Fibroblast of skin of back (primary cell): ENCODE results near the gene PTPRN2.

Source experiments
- DNase-seq: peaks from one replicate; pipeline ENCODE4 v3.0.0-alpha.2; 2013

Gene PTPRN2

DNA sequence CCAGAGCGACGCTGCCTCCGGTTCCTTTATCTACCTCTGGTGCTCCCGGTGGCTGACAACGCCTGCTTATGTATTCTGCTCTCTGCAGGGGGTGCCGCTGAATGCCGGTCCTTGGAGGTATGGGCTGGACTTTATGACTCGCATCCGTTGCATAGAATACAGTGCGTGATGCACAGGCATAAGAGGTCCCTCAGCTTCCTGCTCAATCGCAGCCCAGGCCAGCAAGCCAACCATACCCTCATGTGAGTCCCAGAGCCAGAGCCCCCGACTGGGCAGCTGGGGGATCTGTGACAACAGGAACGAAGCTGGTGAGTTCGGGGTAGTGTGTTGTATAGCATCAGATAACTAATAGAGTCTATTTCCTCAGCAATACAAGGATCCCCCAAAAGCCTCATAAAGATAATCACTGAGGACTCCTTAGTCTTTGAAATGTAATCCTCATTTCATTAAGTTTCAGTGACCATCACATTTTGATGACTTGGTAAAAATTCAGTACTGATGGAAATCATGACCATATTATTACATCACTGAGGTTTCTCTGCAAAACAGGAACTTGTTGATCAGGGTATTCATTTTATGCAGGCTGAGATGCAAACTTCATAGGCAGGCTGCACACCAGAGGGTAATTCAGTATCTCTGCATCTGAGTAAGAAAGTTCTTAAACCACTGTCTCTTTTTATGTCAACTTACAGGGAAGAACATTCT lies 607.8 kb downstream of the PTPRN2 start:
- DNase-seq, result no peak

DNA sequence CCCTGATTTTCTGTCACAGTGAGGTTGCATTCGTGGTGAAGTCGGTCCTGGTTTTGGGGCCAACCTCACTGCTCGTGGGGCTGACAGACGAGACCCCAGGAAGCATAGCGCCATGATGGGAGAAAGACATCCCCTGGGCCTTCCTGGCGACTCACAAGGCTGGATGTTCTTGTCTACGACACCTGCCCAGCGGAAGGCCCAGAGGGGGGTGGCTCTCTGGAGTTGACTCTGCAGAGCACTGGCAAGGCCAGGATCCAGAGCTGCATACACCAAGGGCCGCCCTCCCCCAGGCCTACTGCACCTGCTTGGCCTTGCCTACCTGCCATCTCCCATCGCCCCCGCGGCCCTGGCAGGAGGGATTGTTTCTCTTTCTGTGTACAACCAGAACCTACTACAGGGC lies 608.9 kb downstream of the PTPRN2 start:
- DNase-seq, result no peak

DNA sequence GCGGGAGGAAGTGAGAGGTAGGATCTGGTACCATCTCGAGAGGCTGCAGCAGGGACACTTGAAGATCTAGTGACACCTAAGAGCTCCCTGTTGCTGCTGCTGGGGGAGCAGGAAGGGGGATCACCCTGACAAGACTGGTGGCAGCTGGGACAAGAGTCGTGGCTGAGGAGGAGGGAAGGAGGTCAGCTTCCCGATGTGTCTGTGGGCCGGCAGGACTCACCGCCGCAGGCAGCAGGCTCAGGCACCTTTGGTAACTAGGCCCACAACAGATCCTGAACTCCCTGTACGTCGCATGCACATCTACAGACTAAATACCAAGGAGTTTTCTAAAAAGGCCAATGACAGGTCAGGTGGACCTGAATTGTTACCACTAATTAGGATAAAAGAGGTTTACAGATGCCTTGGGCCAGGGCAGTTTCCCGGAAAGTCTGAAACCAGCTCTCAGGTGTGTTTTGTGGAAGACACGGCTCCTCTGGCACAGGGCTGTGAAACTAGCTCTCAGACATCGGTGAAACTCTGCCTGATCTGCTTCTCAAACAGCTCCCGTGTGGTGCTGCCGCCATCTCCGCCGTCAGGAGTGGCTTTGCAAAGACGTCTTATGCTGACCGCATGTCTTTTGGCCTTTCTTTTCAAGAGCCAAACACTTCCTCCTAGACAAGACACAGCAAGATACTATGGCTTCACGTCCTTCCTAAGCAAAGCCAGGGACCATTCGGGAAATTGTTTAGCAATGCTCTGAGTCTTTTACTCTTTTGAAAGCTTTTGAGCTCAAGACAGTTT lies 609.7 kb downstream of the PTPRN2 start:
- DNase-seq, result no peak

DNA sequence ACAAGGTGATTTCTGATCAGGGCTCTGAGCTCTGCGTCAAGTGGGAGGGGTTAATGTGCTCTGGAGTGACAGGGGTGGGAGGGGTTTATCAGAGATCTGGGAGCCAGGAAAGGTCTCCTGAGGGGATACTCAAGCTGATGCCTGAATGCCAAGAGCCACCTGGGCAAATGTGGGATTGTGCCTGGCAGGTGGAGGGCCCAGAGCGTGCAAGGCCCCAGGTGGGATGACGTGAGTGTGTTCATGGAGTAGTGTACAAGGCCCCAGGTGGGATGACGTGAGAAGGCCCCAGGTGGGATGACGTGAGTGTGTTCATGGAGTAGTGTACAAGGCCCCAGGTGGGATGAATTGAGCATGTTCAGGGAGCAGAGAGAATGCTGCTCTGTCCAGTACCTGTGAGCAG lies 610.3 kb downstream of the PTPRN2 start:
- DNase-seq, result no peak

DNA sequence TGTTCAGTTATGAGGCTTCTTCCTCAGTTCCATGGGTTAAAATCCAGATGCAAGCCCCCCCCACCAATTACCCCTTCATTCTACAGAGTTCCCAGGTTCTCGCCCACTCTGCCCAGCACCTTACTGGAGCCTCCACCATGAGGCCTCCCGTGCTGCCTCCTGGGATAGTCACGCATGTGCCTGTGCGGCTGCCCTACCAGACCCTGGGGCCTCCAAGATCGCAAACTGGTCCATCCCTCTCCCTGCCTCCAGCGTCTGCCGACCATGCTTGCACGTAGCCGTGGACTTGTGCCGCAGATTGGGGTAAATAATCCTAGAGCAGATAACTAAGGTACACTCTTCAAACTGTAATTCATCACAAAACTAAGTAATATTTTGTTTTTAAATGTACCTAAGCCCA lies 611.2 kb downstream of the PTPRN2 start:
- DNase-seq, result no peak

DNA sequence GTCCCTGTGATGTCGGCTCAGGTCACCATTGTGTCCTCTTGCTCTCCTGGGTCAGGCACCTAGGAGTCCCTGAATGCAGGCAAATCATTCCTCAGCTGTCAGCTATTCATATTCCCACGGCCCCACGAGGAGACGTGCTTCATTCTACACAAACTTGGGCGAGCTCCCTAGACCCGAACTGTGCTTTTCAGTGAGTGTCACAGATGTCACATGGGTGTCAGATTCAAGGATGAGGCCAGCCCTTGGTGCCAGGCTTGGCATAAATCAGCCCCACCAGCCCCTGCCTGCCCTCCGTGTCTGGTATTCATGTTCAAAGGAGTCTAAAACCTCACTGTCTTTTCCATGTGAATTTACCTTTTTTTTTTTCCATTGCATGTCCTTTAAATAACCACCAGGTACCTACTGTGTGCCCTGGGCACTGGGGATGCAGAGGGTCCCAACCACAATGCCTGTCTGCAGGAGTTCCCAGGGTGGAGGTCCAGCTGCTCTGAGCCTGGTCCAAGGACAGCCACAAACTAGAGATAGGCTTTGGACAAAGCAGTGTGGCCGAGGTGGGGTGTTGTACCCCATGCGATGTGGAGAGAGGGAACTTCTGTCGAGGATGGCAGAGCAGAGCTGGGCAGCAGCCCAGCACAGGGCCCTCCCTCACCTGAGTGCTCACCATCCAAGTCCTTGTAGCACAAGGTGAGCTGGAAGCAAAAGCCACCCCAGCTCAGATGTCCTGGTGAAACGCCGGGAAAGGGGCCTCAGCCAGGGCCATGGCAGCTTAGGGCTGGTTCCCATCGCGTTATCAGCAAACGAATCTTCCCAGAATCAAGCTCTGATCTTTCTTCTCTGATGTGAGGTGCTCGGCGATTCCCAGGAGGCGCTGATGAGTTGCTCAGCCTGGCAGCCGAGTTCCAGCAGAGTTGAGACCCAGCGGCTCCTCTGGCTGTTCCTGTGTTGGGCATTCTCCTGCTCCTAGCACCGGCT lies 611.9 kb downstream of the PTPRN2 start:
- DNase-seq, result no peak

DNA sequence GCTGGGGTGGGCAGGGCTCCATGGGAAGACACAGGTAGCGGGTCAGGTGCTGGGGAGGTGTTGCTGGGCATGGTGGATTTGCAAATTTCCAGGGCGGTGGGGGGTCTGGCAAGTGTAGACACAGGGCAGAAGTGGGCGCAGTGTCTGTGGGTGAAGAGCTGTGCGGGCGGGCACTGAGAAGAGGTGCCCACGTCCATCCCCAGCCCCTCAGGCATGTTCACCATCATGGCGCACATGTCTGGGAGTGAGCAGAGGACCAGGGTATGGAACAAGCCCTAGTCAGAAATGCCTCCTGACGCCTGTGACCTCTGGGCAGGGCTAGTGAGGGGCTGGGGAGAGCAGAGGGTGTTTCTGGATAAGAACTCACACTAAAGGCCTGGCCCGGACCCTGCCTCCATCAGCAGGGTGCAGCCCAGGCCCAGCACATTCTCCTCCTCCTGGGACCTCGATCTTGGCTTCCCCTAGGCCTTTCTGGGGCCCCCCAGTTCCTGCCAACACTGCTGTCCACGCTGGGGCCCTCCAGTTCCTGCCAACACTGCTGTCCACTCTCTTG lies 612.9 kb downstream of the PTPRN2 start:
- no peak for DNase-seq

DNA sequence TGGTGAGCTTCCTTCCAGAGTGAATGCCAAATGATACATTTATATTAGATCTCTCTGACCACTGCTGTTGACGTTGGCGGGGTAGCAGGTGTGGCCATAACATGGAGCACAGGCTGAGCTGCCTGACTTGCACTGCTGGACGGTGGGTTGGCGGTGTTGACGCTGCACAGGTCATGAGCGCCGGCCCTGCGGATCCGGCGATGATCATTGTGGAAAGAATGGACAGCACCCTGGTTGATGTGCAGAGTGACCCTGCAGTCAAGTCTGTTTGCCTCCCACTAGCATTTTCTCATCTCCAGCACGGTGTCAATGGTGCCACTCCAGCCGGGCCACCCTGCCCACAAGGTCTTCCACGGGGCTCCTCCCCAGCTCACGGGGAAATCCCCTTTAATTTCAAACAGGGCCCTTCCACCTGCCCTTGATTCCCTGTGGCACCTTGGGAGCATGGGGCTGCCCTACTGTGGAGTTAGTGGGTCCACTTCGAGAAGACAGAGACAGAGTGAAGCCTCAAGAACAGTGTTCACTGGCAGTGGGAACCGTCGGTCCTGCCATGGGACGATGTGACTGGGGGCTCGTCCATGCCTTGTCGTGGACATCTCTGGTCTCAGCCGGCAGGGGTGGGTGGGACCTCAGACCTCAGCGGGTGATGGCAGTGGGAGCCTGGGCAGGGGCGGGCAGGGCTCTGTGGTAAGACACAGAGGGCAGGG lies 613.5 kb downstream of the PTPRN2 start:
- DNase-seq, result no peak

DNA sequence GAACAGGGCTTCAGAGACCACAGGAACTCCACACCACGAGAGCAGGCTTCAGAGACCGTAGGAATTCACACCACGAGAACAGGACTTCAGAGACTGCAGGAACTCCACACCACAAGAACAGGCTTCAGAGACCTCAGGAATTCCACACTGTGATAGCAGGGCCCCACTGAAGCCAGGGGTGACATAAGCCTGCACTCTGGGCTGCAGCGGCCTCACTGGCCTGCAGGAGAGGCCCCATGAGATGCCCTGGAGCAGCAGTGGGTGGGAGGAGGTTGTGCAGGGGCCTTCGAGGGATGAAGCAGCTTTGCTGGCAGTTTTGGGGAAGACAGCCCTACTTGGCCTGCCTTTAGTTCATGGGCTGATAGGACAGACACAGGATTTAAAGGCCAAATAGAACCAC lies 614.7 kb downstream of the PTPRN2 start:
- DNase-seq, result no peak

DNA sequence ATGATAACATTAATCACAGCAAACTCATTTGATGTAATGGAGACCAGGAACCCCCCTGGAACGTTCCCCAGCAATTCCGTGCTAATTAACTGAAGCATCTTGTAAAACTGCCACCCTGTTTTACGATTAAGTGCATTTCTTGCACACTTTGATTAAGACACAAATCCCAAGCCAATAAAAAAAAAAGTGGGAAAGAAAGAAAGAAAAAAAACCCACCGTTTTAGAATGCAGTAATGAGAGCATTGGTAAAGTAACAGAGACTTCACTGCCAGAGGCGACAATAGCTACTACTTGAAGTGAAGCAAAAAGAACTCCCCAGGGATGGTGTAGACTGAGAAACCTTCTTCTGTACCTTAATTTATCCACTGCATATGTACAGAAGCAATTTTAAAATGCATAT lies 616.1 kb downstream of the PTPRN2 start:
- no peak for DNase-seq

DNA sequence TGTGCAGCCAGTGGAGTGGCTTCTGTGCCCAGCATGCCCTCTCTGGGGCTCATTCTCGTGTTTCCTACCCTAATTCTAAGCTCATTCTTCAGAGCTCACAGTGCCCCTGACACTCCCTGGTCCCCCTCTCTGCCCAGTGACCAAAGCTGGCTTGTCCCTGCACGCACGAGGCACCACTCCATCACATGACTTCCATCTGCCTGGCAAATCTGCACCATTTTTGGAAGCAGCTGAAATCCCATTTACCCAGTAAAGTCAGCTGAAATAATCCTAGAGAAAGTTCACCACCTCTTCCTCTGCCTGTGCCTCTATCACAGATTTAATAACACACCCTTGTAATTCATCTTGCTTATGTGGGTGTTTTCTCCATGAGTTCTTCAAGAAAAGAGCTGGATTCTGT lies 616.9 kb downstream of the PTPRN2 start:
- DNase-seq, result no peak

DNA sequence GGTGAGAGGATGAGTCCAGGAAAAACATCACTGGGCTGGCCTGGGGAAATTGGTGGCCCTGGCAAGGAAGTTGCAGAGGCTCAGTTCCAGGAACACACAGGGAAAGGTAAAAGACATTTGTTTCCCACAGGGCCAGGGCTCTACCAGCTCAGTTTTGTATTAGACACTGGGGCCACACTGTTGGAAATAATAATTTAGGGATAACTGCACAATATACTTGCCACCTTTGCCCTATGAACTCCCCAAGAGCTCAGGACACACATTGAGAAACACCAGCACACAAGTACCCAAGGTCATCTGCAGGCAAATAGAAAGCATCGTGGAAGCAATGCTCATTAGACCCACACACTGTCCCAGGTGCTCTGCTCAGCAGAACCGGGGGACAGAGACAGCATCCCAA lies 617.6 kb downstream of the PTPRN2 start:
- DNase-seq, result no peak

DNA sequence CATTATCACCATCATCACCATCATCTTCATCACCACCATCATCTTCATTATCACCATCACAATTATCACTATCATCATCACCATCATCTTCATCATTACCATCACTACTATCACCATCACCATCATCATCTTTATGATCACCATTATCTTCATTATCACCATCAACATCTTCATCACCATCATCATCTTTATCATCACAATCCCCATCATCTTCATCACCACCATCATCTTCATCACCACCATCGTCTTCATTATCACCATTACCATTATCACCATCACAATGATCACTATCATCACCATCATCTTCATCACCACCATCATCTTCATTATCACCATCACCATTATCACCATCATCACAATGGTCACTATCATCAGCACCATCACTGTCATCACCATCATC lies 621.1 kb downstream of the PTPRN2 start:
- no peak for DNase-seq

DNA sequence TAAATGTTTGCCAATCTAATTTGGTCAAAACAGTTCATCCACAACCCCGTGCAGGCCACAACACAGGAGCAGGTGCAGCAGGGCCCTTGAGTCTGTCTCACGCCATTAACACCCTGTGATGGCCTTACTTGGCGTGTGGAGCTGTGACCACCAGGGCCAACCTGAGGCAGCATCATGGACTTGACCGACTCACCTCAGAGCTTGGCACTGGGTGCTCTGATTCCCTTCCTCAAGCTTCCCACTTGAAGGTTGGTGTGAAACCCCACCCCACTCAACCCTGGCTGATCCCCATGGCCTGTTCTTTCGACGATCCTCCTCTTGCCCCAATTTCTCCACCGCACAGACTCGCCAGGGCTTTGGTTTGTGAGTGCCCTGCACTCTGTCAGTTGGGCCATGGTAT lies 623.1 kb downstream of the PTPRN2 start:
- no peak for DNase-seq

DNA sequence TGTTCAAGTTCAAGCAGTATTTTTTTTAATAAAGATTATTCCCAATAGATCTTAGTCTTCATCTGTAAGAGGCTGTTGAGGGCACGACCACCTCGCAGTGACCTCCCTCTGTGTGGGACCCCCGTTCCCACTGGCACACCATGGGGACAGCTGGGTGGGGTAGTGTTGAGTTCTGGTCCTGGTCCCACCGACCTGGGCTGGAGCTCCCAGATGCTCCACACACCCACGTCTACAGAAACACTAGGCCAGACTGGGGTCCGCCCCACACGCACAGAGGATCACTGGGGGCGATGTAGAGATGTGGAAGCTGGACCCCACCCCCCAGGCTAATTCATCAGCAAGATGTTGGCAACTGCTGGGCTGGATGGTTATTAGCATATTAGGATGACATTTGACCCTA lies 623.6 kb downstream of the PTPRN2 start:
- no peak for DNase-seq

DNA sequence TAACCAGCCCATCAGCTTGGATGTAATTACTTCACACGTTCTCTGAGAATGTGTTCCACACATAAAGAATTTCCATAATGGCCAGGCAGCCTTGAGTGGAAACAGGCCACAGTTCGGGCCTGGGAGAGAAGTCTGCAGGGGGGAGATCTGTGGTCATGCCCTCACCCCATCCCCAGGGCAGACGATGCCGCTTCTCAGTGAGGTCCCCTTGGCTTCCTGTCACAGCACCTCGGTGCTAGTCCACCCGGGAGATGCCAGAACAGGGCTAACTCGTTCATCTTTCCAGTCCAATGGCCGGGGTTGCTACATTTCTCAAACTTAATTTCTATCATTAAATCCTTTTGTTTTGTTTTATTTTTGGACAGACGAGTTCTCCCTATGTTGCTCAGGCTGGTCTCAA lies 624.1 kb downstream of the PTPRN2 start:
- DNase-seq, result no peak

DNA sequence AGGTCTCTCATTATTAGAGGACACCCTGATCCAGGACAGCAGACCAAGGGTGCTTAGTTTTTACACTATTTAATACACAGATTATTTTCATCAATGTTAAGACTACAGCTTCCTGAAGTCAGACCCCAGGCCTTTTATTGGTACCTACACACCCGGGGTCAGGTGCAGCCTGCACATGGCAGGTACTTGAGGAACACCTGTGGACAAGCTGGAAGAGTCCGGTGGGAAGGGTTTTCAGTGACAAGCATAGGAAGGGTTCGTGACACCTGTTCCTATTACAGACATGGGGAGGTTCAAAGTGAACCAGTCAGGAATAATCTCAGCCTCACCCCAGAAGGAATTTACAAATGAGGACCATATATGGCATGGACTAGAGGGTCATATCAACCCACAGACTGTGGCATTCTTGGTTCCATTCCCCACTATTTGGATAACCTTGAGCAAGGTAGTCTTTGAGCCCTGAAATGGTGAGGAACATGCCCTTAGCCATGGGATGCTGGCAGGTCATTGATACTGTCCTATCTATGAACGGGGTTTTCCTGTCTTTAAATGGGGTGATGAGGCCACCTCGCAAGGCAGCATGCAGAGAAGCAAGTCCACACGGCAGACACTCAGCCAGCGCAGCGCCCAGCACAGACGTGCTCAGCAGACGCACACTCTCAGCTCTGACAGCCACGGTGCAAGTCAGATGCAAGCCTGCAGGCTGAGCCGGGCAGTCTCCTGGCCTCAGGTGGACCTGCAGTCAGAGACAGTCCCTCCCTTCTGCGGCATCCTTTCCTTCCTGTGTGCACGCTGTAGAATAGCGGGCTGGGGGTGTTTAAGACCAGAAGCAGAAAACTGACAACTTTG lies 624.9 kb downstream of the PTPRN2 start:
- DNase-seq, result no peak

DNA sequence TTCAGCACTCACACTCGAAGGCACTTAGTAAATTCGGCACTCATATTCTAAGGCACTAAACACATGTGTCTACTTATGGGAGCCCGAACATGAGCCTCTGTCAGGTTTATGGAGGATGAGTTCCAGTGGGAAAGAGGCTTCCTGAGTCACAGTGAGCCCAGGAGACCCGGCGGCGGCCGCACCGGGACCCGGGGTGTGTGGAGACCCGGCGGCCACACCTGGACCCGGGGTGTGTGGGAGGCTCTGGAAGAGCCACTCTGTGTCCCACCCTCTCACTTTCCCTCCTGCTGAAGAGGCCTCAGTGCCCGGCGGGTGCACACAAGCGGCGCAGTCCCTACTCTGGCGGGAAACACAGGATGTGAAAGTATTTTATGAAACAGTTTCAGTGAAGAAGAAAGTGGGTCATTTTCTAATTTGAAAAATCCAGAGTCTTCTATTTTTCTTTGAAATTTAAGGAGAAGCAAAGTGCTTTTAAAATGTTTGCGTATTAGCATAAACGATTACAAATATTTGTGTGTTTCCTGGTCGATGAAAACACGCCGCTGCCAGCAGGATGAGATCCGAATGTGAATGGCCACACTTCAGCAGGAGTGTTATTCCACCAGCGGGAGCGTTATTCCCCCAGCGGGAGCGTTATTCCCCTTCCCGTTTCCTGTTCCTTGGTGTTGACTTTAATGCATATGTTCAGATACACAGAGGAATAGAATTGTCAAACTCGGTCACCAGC lies 625.7 kb downstream of the PTPRN2 start:
- no peak for DNase-seq

DNA sequence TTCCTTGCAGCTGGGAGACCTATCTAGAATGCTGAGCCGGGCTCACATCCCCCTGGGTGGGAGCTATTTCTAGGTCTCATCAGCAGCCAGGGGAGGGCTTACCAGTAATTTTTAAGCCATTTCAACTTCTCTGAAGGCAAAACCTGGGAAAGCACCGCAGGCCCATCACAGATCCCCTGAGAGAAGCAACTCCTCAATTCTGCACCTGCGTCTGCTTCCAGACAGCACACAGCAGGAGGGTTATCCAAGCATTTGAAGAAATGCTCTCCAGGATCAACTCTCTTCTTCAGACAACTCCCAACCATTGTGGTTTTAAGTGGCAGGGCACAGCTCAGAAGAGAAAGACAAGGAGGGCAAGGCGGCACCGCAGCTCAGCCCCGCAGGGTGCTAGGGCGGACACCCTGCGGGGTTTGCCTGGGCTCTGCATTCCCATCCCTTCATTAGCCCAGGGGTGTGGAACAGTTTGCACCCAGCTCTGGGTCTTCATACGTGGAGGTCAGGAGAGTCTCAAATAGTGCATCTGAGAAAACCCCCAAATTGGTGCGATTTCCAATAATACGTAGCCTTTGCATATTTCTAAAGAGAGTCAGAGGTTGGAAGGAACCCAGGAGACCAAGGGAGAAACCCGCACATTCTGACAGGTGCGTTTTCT lies 632.1 kb downstream of the PTPRN2 start:
- DNase-seq, result no peak

DNA sequence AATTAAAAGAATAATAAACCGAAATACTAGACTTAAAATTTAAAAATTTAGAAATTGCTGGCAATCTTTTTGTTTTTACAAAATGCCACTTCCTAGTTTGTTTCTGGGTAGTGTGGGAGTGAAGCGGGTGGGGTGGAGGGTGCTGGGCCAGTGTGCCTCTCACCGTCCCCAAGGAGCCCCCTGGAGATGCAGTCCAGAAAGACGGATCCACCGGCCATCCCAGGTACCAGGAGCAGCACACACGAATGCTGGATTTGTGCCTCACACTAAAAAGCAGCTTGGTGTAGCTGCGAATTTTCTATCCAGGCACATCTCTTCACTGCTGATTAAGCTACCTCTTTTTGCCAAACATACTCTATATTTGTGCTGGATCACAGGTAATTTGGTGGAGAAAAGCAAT lies 632.7 kb downstream of the PTPRN2 start:
- DNase-seq, result no peak
